CD14-positive monocyte (primary cell): Measurements from ENCODE around the gene USP9X. TPM values are rescaled to one million over a fixed set of nuclear protein-coding genes. Genes with fewer than 3 reads are reported as not detected.
"Not testable (repeated sequence)": the region's sequence is repeated elsewhere in the genome, so short reads cannot be mapped to it uniquely, and the experiment has no call there.

Experiments used
- DNase-seq, 3 donors: peaks; one replicate each; pipeline ENCODE4 v3.0.0-alpha.2; 2011 to 2022
- H2AFZ ChIP-seq: 2 replicates; pipeline ENCODE4 v1.6.0; 2012; ENCODE audit warnings: mild to moderate bottlenecking, low read depth, low read length, inconsistent platforms; ENCODE audit not compliant: insufficient read depth, poor library complexity, severe bottlenecking
- H3K27ac ChIP-seq, 2 donors: 1 replicate in 1 of 2; 2 replicates in 1 of 2; pipeline ENCODE4 v1.5.1; 2012 to 2013; ENCODE audit warnings: low read length in 2 of 2, control low read depth in 1 of 2, inconsistent platforms in 1 of 2, low read depth in 1 of 2, mild to moderate bottlenecking in 1 of 2
- H3K27me3 ChIP-seq, 2 donors: one replicate each; pipeline versions ENCODE4 v1.6.0 to v1.6.1; 2011 to 2013; ENCODE audit warnings: low read length in 2 of 2; ENCODE audit not compliant: control insufficient read depth in 2 of 2, insufficient read depth in 2 of 2
- H3K36me3 ChIP-seq, 2 donors: replicated peaks in 1 of 2; 1 replicate in 1 of 2; 2 replicates in 1 of 2; pipeline versions ENCODE4 v1.5.1 to v1.6.1; 2012 to 2013; ENCODE audit warnings: low read length in 2 of 2, control low read depth in 1 of 2, inconsistent platforms in 1 of 2, mild to moderate bottlenecking in 1 of 2; ENCODE audit not compliant: insufficient read depth in 2 of 2, control insufficient read depth in 1 of 2
- H3K4me1 ChIP-seq, 2 donors: 1 replicate in 1 of 2; 2 replicates in 1 of 2; pipeline versions ENCODE4 v1.5.1 to v1.6.1; 2012 to 2013; ENCODE audit warnings: low read length in 2 of 2, control low read depth in 1 of 2, inconsistent platforms in 1 of 2, mild to moderate bottlenecking in 1 of 2, moderate library complexity in 1 of 2; ENCODE audit not compliant: insufficient read depth in 2 of 2, control insufficient read depth in 1 of 2
- H3K4me2 ChIP-seq: replicated peaks from 2 replicates; pipeline ENCODE3; 2012; ENCODE audit warnings: low read length, moderate library complexity, mild to moderate bottlenecking; ENCODE audit not compliant: poor library complexity, severe bottlenecking; ENCODE audit errors: extremely low read depth
- H3K4me3 ChIP-seq, 3 experiments: fragments of 200-600 bp in 1 of 3; sonication (generic) in 1 of 3; replicated peaks in 1 of 3; 1 replicate in 2 of 3; 2 replicates in 1 of 3; pipeline ENCODE4 v1.5.1; 2011 to 2013; ENCODE audit warnings: low read length in 3 of 3, mild to moderate bottlenecking in 3 of 3, control low read depth in 2 of 3, low read depth in 2 of 3, inconsistent platforms in 1 of 3, moderate library complexity in 1 of 3
- H3K79me2 ChIP-seq: 2 replicates; pipeline ENCODE4 v1.6.0; 2012; ENCODE audit warnings: mild to moderate bottlenecking, control low read depth, inconsistent platforms, low read length, moderate library complexity; ENCODE audit not compliant: insufficient read depth
- H3K9ac ChIP-seq: 2 replicates; pipeline ENCODE4 v1.6.0; 2017; ENCODE audit warnings: low read length, mild to moderate bottlenecking; ENCODE audit not compliant: insufficient read depth, poor library complexity, severe bottlenecking
- H3K9me3 ChIP-seq, 2 donors: replicated peaks in 1 of 2; 1 replicate in 1 of 2; 2 replicates in 1 of 2; pipeline versions ENCODE4 v1.5.1 to v1.6.1; 2012 to 2013; ENCODE audit warnings: low read length in 2 of 2, control low read depth in 1 of 2; ENCODE audit not compliant: control insufficient read depth in 1 of 2, insufficient read depth in 1 of 2
- H4K20me1 ChIP-seq: 2 replicates; pipeline ENCODE4 v1.6.0; 2012; ENCODE audit warnings: mild to moderate bottlenecking, low read length, control low read depth, moderate library complexity; ENCODE audit not compliant: insufficient read depth
- H3K27ac Mint-ChIP-seq, 7 donors: one replicate each; pipeline ENCODE4 v1.8.0; 2020; ENCODE audit warnings: mild to moderate bottlenecking in 7 of 7, mixed read lengths in 7 of 7, moderate library complexity in 6 of 7, inconsistent platforms in 2 of 7
- H3K27me3 Mint-ChIP-seq, 3 donors: one replicate each; pipeline ENCODE4 v1.8.0; 2021 to 2022; ENCODE audit warnings: low read depth in 3 of 3, mild to moderate bottlenecking in 3 of 3, mixed read lengths in 3 of 3, moderate library complexity in 3 of 3, inconsistent platforms in 1 of 3
- H3K36me3 Mint-ChIP-seq, 2 donors: one replicate each; pipeline ENCODE4 v1.8.0; 2020; ENCODE audit warnings: mixed read lengths in 2 of 2, inconsistent platforms in 1 of 2, mild to moderate bottlenecking in 1 of 2
- H3K4me1 Mint-ChIP-seq: one replicate; pipeline ENCODE4 v1.8.0; 2020; ENCODE audit warnings: mild to moderate bottlenecking, mixed read lengths
- H3K4me3 Mint-ChIP-seq, 2 donors: one replicate each; pipeline ENCODE4 v1.8.0; 2020; ENCODE audit warnings: mild to moderate bottlenecking in 2 of 2, mixed read lengths in 2 of 2, moderate library complexity in 1 of 2
- H3K9me3 Mint-ChIP-seq, 7 donors: one replicate each; pipeline ENCODE4 v1.8.0; 2020 to 2022; ENCODE audit warnings: mixed read lengths in 7 of 7, mild to moderate bottlenecking in 6 of 7, moderate library complexity in 6 of 7, inconsistent platforms in 2 of 7
- CTCF ChIP-seq: fragments of 200-600 bp; IDR thresholded peaks from one replicate; pipeline ENCODE4 v1.8.0; 2022; ENCODE audit warnings: antibody characterized with exemption, mild to moderate bottlenecking
- WGBS: methylation state at CpG from one replicate; pipeline ENCODE4 v1.1.5; 2013; ENCODE audit warnings: missing lambda C conversion rate; ENCODE audit not compliant: insufficient coverage; 5-methylcytosine and 5-hydroxymethylcytosine counted together
- intact Hi-C, 2 donors: fragments of 100-400 bp; cut with micrococcal nuclease; formaldehyde crosslinking; loops; one replicate each; pipeline versions ENCODE4 v1.15.0 to v1.15.1; 2023
- polyA plus RNA-seq, 3 donors: library from polyadenylated mRNA; depleted of rRNA in 1 of 3; unstranded in 2 of 3; stranded (reverse) in 1 of 3; fragments of 300-500 nt in 2 of 3; fragments of >200 nt in 1 of 3; fragmentation: Illumina TruSeq in 2 of 3; gene quantifications; 1 replicate in 2 of 3; 2 replicates in 1 of 3; pipeline ENCODE4 v1.2.3, GENCODE V29; 2012 to 2021

The USP9X gene
- polyA plus RNA-seq, 3 donors, result 8.3 to 16.1 (median 9.6) TPM

GRCh38 chrX:41150043-41150442 is 64.8 kb downstream of the USP9X start:
- DNase-seq, result no peak
- TF ChIP-seq CTCF, result no peak
- Histone ChIP-seq H3K9ac (no peak overlapping the region), H3K79me2 (no peaks in the 10 kb centered on the region), H3K27ac (no peak overlapping the region), H2AFZ (no peak overlapping the region), H3K4me1 (no peaks in the 10 kb centered on the region), H3K36me3 (peaks cover 50 to 94% of the 10 kb centered on the region in 2 donors), H3K4me3 (no peak overlapping the region), H3K4me2 (no peak overlapping the region), H4K20me1 (peaks cover 5% of the 10 kb centered on the region), H3K9me3 (no peaks in the 10 kb centered on the region), H3K27me3 (peaks cover 0 to 16% of the 10 kb centered on the region in 2 donors)
- Mint-ChIP-seq H3K9me3 (no peaks in the 10 kb centered on the region), H3K36me3 (peaks cover 52 to 68% of the 10 kb centered on the region in 2 donors), H3K4me1 (no peaks in the 10 kb centered on the region), H3K27me3 (peaks cover 0 to 13% (median 0%) of the 10 kb centered on the region in 3 donors), H3K4me3 (no peak overlapping the region), H3K27ac (no peak overlapping the region)
- WGBS, result no CpG with 5 or more reads among the region's 7 CpGs
- intact Hi-C loops, result no loop called here

GRCh38 chrX:41151726-41152125 is 66.5 kb downstream of the USP9X start:
- 93% methylated on average over 5 of the region's 12 CpGs for WGBS
- H3K4me2 ChIP-seq, H3K9me3 Mint-ChIP-seq, H3K4me1 ChIP-seq, H3K79me2 ChIP-seq, H3K4me3 ChIP-seq, H3K4me1 Mint-ChIP-seq, H3K4me3 Mint-ChIP-seq, H3K27ac Mint-ChIP-seq, DNase-seq, H3K9ac ChIP-seq, intact Hi-C loops, H4K20me1 ChIP-seq, H3K9me3 ChIP-seq, H3K27ac ChIP-seq, H2AFZ ChIP-seq: not testable (repeated sequence)
- Histone ChIP-seq H3K27me3 (peaks cover 0 to 19% of the 10 kb centered on the region in 2 donors), H3K36me3 (peaks cover 51 to 96% of the 10 kb centered on the region in 2 donors)
- Mint-ChIP-seq H3K36me3 (peaks cover 58 to 69% of the 10 kb centered on the region in 2 donors), H3K27me3 (peaks cover 0 to 13% (median 0%) of the 10 kb centered on the region in 3 donors)
